Activated T-helper 2 cell treated with anti-CD3 and anti-CD28 coated beads, Interferon-gamma antibody, Interleukin-2, Interleukin-4, amounts not matched to agents 10 μg/mL and 5 μg/mL and 100 μg/mL, durations not matched to agents 14 hours and 24 hours and 36 hours (primary cell): ENCODE results near the gene UBAC2. TPM values are rescaled to one million over a fixed set of nuclear protein-coding genes. Genes with fewer than 3 reads are reported as not detected.

Source experiments
- DNase-seq: peaks from one replicate; pipeline ENCODE4 v3.0.0; 2021; ENCODE audit warnings: low spot score
- H3K27ac Mint-ChIP-seq: one replicate; pipeline ENCODE4 v1.8.0; 2021; ENCODE audit warnings: mixed read lengths
- H3K27me3 Mint-ChIP-seq: one replicate; pipeline ENCODE4 v1.8.0; 2021; ENCODE audit warnings: low read depth, mixed read lengths
- H3K36me3 Mint-ChIP-seq: one replicate; pipeline ENCODE4 v1.8.0; 2021; ENCODE audit warnings: low read depth, mixed read lengths
- H3K4me1 Mint-ChIP-seq: one replicate; pipeline ENCODE4 v1.8.0; 2021; ENCODE audit warnings: low read depth, mixed read lengths
- H3K4me3 Mint-ChIP-seq: one replicate; pipeline ENCODE4 v1.8.0; 2021; ENCODE audit warnings: low read depth, mild to moderate bottlenecking, moderate library complexity, mixed read lengths
- H3K9me3 Mint-ChIP-seq: one replicate; pipeline ENCODE4 v1.8.0; 2021; ENCODE audit warnings: mixed read lengths
- intact Hi-C: fragments of 100-400 bp; cut with micrococcal nuclease; formaldehyde crosslinking; loops from one replicate; pipeline ENCODE4 v1.15.1; 2023
- total RNA-seq: library from RNA; stranded (reverse); gene quantifications from 2 replicates; pipeline ENCODE4 v1.2.3, GENCODE V29; 2022

The UBAC2 gene
- total RNA-seq, 1 donor from 2014 or later: 55.1 TPM

DNA sequence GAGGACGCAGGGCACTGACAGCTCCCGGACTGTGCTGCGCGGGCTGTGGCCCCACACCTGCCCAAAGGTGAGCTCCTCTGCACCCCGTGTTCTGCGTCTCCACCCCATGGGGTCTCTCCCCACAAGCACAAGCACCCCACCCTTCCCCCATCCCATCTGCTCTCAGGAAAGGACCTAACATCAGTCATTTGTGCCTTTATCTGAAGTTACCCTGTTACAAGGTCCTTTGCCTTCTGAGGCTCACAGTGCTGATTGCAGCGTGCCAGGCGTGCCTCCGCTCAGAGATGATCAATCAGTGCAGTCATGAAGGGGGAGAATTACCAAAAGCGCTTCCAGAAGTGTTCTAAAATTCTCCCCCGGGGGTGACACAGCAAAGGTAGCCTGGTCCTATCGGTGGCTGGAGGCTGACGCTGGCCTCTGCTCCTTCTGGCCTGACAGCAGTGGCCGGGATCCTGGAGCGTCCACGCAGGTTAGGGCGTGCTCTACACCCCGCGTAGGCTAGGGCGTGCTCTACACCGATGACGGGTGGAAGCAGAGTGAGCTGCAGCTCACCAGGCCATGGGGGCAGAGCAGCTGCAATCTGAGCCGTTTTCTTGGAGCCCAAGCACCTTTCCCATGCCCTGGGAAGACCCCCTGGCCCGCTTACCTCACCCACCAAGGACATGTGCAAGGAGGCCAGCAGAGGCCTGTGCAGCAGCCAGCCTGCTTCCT lies 215.9 kb downstream of the UBAC2 start:
- DNase-seq: no peak
- peaks cover 8% of the 10 kb centered on the region for H3K36me3 Mint-ChIP-seq
- H3K27ac Mint-ChIP-seq: peak overlapping the region; percentile 76
- no peaks in the 10 kb centered on the region for H3K27me3 Mint-ChIP-seq
- H3K4me3 Mint-ChIP-seq: peak overlapping the region; percentile 48
- H3K9me3 Mint-ChIP-seq: peaks cover 7% of the 10 kb centered on the region
- intact Hi-C loops: loop anchor here (1.0 to 5.0 kb wide), 3 partner anchors 14 to 34 kb away; no protein-coding TSS in a partner anchor
- peaks cover 43% of the 10 kb centered on the region for H3K4me1 Mint-ChIP-seq

DNA sequence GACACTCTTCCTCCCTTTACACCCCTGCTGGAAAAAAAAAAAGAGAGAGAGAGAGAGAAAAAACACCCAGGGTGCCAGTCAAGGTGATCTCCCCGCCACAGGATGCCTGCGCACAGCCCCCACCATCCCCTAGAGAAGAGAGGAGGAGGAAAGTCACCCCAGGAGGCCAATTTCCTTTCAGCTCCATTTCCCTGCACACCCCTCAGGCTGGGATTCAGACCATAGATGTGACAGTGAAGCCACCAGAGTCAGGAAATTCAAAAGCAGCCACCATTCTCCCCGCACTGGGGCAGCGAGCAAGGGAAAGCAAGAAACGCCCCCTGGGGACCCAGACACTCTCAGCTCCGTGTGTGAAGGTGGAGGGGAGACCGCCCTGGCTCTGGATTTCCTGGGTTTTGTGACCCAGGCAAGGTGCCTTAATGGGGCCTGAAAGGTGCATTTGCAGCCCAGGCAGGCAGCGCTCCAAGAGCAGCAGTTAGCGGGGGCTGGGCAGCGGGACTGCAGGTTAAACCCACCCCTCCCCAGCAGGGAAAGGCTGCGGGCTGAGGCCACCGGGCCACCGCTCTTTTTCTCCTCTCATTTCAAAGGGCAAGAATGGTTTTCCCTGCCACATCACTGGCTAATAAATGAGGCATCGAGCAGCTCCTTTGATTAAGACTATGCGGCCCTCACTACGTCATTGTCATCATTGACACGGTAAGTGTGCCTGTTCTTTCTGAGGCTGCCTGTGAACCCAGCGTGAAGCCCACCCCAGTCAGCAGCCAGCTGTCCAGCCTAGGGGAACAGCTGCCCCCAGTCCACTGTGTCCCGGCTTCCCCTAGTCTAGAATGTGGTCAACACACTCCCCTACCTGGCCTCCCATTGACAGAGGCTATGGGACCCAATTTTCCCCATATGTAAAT lies 216.8 kb downstream of the UBAC2 start:
- Mint-ChIP-seq H3K27ac (peak overlapping the region; percentile 74), H3K4me1 (peaks cover 51% of the 10 kb centered on the region), H3K9me3 (no peaks in the 10 kb centered on the region), H3K4me3 (peak overlapping the region; percentile 48), H3K36me3 (no peaks in the 10 kb centered on the region), H3K27me3 (no peaks in the 10 kb centered on the region)
- intact Hi-C loops: loop anchor here (1.0 to 5.0 kb wide), 3 partner anchors 15 to 35 kb away; no protein-coding TSS in a partner anchor
- no peak for DNase-seq

DNA sequence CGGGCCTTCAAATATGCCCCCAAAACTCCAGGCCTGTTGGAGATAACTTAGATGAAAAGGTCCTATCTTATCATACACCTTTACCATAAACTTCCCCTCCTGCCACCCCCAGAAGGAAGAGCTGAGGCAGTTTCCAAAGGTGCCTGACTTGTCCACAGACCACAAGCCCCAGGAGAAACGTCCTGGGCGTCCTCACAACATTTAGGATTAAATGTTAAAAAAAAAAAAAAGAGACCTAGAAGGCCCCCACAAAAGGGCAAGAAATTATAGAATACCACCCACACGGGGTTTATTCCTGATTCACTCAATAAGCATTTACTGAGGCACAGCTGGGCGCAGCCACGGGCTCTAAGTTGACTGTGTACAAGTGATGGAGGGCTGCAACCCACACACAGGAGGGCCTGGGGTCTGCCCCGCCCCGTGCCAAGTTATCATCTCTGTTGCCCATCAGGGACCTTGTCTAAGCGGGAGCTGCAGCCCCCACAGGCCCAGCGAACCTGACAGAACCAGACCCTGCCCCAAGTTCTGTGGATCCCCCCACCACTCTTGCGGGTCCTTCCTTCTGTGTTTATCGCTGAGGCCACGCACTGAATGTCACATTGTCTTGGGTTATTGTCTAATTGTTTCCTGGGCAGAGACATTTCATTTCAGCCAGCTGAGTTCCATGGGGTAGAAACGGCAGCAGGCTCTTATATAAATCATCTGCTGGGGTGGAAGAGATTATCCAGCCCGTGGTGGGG lies 217.6 kb downstream of the UBAC2 start:
- Mint-ChIP-seq H3K4me3 (no peak overlapping the region), H3K4me1 (peaks cover 57% of the 10 kb centered on the region), H3K9me3 (no peaks in the 10 kb centered on the region), H3K27me3 (no peaks in the 10 kb centered on the region), H3K36me3 (no peaks in the 10 kb centered on the region), H3K27ac (peak overlapping the region; percentile 58)
- DNase-seq: no peak
- intact Hi-C loops: loop anchor here (5.0 kb wide), 1 partner anchor 36 kb away; no protein-coding TSS in a partner anchor

DNA sequence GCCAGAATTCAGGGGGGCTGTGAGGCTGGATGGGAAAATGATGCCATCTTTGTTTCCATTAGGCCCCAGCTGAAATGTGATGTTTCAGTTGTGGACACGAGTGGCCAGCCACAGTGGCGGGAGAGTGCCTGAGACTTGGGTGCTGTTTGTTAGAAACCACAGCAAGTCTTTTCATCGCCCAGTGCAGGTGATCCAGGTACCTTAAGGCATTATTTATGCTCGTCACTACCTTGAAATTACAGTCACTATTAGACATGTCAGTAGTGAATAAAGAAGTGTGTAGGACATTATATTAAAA lies 218.1 kb downstream of the UBAC2 start:
- intact Hi-C loops: loop anchor here (5.0 kb wide), 1 partner anchor 36 kb away; no protein-coding TSS in a partner anchor
- no peaks in the 10 kb centered on the region for H3K27me3 Mint-ChIP-seq
- H3K27ac Mint-ChIP-seq: peak overlapping the region; percentile 51
- DNase-seq: no peak
- H3K4me3 Mint-ChIP-seq: no peak overlapping the region
- H3K4me1 Mint-ChIP-seq: peaks cover 60% of the 10 kb centered on the region
- no peaks in the 10 kb centered on the region for H3K9me3 Mint-ChIP-seq
- H3K36me3 Mint-ChIP-seq: no peaks in the 10 kb centered on the region

DNA sequence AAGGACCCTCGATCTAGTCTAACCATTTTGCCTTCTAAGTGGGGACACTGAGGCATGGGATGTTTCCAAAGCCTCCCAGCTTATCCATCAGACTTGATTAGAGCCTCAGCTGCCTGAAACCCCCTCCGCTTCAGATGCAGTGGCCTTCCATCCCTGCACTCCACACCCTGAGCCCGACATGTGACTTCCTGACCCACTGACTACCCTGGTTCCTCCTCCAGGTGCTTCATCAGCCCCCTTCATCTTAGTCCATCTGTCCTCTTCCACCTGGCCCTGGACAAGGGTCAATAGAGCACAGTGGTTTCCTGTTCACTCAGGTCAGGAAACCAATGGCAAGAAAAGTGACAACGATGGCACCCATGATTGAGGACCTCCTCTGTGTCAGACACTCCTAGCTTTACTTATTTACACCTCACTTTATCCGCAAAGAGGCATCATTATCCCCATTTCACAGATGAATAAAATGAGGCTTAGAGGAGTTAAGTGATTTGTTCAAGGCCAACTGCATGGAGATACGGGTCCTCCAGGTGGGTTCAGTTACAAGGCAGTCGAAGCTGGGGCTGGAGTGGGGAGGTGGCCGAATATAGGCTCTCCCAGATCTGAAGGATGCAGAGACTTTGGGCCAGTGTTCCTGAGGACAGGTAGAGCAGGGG lies 219.1 kb downstream of the UBAC2 start:
- no peak overlapping the region for H3K4me3 Mint-ChIP-seq
- intact Hi-C loops: loop anchor here (1.0 to 5.0 kb wide), 2 partner anchors 16 to 37 kb away; no protein-coding TSS in a partner anchor
- no peaks in the 10 kb centered on the region for H3K36me3 Mint-ChIP-seq
- peaks cover 64% of the 10 kb centered on the region for H3K4me1 Mint-ChIP-seq
- DNase-seq: no peak
- no peaks in the 10 kb centered on the region for H3K9me3 Mint-ChIP-seq
- H3K27me3 Mint-ChIP-seq: no peaks in the 10 kb centered on the region
- H3K27ac Mint-ChIP-seq: peak overlapping the region; percentile 58

- peak overlapping the region; percentile 73 for H3K27ac Mint-ChIP-seq
- H3K36me3 Mint-ChIP-seq: no peaks in the 10 kb centered on the region
- intact Hi-C loops: no loop called here
Observed at GRCh38 chr13:99421271-99421670, 220.6 kb downstream of the UBAC2 start.

DNA sequence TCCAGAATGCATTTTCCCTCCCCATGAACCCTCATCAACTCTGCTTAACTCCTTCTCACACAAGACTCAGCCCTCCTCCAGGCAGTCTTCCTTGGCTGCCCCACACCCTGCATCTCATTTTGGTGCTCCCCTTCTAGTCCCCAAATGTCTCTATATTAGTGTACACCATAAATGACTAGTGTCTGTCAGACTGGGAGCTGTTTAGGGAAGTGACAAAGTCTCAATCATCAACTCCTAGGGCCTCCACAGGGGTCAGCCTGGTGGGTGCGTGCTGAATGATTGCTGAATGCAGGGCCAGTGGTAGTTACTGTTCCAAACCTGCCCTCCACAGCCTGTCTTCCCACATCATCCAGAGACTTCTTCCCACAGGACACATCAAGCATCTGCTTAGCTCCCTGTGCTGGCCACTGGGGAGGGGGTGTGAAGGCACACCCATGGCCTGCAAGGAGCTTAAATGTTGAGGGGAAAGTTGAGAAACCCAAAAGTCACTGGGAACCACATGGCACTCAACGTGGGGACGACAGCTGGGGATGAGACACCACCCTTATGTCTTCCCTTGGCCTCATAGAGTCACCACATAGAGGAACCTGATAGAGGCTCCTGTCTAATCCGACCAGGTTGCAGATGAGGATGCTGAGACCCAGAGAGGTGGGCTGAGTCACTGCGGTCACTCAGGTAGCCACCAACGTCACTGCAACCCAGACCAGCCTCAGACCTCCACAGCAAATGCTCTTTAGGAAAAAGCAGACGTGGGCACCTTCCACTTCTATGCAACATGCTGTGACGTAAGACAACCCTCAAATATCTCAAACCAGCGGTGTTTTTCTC lies 221.3 kb downstream of the UBAC2 start:
- peaks cover 68% of the 10 kb centered on the region for H3K4me1 Mint-ChIP-seq
- peak overlapping the region; percentile 41 for H3K4me3 Mint-ChIP-seq
- no peaks in the 10 kb centered on the region for H3K36me3 Mint-ChIP-seq
- no peaks in the 10 kb centered on the region for H3K27me3 Mint-ChIP-seq
- no peaks in the 10 kb centered on the region for H3K9me3 Mint-ChIP-seq
- intact Hi-C loops: no loop called here
- no peak for DNase-seq
- H3K27ac Mint-ChIP-seq: peak overlapping the region; percentile 73

More at GRCh38 chr13:99421271-99421670, 220.6 kb downstream of the UBAC2 start:
- no peak for DNase-seq
- Mint-ChIP-seq H3K27me3 (no peaks in the 10 kb centered on the region), H3K4me1 (peaks cover 68% of the 10 kb centered on the region), H3K9me3 (no peaks in the 10 kb centered on the region), H3K4me3 (peak overlapping the region; percentile 41)

DNA sequence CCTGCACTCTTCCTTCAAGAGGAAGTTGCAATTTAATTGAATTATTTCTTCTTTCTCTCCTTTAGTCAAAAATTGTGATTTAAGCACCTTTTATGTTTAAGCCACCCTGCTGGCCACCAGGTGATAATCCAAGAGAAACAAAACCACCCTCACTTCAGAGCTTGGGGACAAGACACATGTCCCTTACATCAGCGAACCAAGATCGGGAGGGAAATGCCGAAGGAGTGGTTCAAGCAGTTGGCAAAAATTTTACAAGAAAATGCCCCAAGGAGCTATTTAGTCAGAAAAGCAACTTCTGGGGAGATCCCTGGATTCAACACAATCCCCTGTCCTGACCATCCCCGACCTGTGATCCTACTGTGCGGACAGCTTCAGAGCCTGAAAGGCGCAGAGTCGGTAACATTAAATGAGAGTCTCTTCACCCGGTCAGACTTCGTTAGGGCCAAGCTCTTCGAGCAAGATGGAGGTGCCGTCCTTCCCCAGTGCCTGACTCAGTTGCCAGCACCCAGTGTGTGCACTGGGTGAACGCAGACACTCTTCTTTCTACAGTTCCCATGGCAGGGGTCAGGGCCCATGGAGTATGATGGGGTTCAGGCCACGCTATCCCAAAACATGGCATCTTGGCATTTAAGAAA lies 222.0 kb downstream of the UBAC2 start:
- intact Hi-C loops: no loop called here
- H3K4me1 Mint-ChIP-seq: peaks cover 65% of the 10 kb centered on the region
- H3K27me3 Mint-ChIP-seq: no peaks in the 10 kb centered on the region
- no peaks in the 10 kb centered on the region for H3K9me3 Mint-ChIP-seq
- DNase-seq: no peak
- peak overlapping the region; percentile 60 for H3K27ac Mint-ChIP-seq
- H3K36me3 Mint-ChIP-seq: peaks cover under 1% of the 10 kb centered on the region
- H3K4me3 Mint-ChIP-seq: no peak overlapping the region

DNA sequence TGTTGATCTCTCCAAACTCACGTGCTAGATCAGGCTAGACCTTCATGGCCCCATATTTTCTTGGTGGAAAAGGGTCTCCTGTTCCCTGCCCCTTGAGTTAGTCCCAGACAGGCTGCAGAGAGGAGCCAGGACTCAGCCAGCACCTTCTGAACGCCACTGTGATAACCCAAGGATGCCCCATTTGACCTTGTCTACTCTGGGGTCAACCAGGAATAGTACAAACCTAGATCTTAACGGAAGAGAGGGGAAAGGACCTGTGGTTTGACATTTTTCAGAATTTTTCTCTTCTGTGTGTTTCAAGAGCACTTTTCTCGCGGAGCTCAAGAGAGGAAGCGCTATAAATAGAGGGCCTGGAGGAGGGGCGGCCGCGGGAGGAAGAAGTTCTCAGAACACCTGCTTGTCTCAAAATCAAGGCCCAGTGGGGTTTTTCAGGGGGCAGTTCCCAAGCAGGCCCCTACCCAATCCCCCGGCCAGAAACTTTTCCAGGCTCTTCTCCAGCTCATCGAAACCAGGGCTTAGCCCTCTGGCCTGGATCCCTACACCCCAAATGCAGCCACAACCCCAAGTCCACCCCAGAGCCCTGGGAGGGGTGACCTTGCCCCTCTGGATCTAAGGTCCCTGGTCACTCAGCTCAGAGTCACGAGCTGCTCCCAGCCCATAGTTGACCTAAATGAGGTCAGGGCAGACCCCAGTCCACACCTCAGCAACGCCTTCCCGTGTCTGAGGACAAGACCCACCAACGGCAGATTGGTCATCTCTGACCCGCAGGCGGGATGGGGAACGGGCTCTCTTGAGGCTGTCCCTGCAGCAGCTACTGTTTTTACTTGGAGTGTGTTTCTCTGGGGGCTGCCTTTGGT lies 225.1 kb downstream of the UBAC2 start:
- Mint-ChIP-seq H3K27ac (peak overlapping the region; percentile 94), H3K9me3 (no peaks in the 10 kb centered on the region), H3K36me3 (peaks cover 4% of the 10 kb centered on the region), H3K27me3 (no peaks in the 10 kb centered on the region), H3K4me1 (peaks cover 56% of the 10 kb centered on the region), H3K4me3 (peak overlapping the region; percentile 80)
- intact Hi-C loops: loop anchor here (1.0 kb wide), 1 partner anchor 9 kb away; no protein-coding TSS in a partner anchor
- peak; percentile 41 for DNase-seq

DNA sequence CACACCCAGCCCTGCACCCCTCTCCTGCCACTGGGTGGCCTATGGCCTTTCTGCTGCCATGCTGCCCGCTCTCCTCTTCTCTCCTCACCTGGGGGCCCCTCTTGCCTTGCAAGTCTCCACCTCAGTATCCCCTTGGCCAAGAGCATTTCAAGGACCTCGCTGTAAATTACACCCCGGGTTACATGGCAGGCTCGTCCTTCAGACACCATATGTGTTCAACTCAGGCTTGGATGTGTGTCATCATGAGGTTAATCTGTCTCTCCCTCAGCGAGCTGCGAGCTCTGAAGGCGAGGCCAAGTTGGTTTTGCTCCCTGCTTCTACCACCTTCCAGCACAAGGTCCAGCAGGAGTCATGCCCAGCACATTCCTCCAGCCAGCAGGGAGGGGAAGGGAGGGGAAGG lies 225.8 kb downstream of the UBAC2 start:
- no peaks in the 10 kb centered on the region for H3K27me3 Mint-ChIP-seq
- peaks cover 58% of the 10 kb centered on the region for H3K4me1 Mint-ChIP-seq
- no peaks in the 10 kb centered on the region for H3K9me3 Mint-ChIP-seq
- no peak overlapping the region for H3K4me3 Mint-ChIP-seq
- DNase-seq: no peak
- peaks cover 4% of the 10 kb centered on the region for H3K36me3 Mint-ChIP-seq
- intact Hi-C loops: no loop called here
- peak overlapping the region; percentile 75 for H3K27ac Mint-ChIP-seq
